Limb (tissue), 2 donors: ENCODE results near the gene PASK.
"Not testable (repeated sequence)": the region's sequence is repeated elsewhere in the genome, so short reads cannot be mapped to it uniquely, and the experiment has no call there.

Source experiments
- DNase-seq, 2 donors: peaks; one replicate each; pipeline ENCODE4 v3.0.0-alpha.2; 2016; ENCODE audit errors: extremely low spot score in 2 of 2

The PASK gene

GRCh38 chr2:241107031-241107783, 42.1 kb downstream of the PASK start:
- peak in 1 of 2 donors; percentile 7 for DNase-seq

GRCh38 chr2:241105641-241106040, 43.6 kb downstream of the PASK start:
- no peak for DNase-seq

- not testable (repeated sequence) for DNase-seq
Measured at GRCh38 chr2:241104611-241105010, 44.7 kb downstream of the PASK start.

- DNase-seq = no peak
Measured at GRCh38 chr2:241103176-241103595, 46.1 kb downstream of the PASK start.

GRCh38 chr2:241102239-241102803, 47.0 kb downstream of the PASK start, which contains the start of gene MTERF4:
MTERF4 (minus strand) TSS chr2:241102287; CDS start chr2:241102273, 14 bp downstream.
- DNase-seq = peak; percentile 88 to 91

GRCh38 chr2:241099246-241099645, 50.0 kb downstream of the PASK start:
- DNase-seq = no peak

- no peak for DNase-seq
Measured at GRCh38 chr2:241096979-241097378, 52.3 kb downstream of the PASK start.

- no peak for DNase-seq
Measured at GRCh38 chr2:241095594-241096290, 53.5 kb downstream of the PASK start.

GRCh38 chr2:241094924-241095420, 54.3 kb downstream of the PASK start:
- no peak for DNase-seq

GRCh38 chr2:241094172-241094571, 55.1 kb downstream of the PASK start:
- no peak for DNase-seq

- not testable (repeated sequence) for DNase-seq
Measured at GRCh38 chr2:241093133-241093781, 56.0 kb downstream of the PASK start.

GRCh38 chr2:241092677-241093076, 56.6 kb downstream of the PASK start:
- no peak for DNase-seq

GRCh38 chr2:241091734-241092445, 57.4 kb downstream of the PASK start:
- no peak for DNase-seq

GRCh38 chr2:241091201-241091600, 58.1 kb downstream of the PASK start:
- DNase-seq = no peak

- DNase-seq = peak in 1 of 2 donors; percentile 9
Measured at GRCh38 chr2:241088791-241089732, 60.2 kb downstream of the PASK start.

GRCh38 chr2:241088376-241088775, 60.9 kb downstream of the PASK start:
- DNase-seq = peak in 1 of 2 donors; percentile 4

GRCh38 chr2:241087420-241088268, 61.6 kb downstream of the PASK start:
- peak in 1 of 2 donors; percentile 7 for DNase-seq

GRCh38 chr2:241084856-241085444, 64.3 kb downstream of the PASK start:
- DNase-seq = no peak

- peak in 1 of 2 donors; percentile 17 for DNase-seq
Measured at GRCh38 chr2:241083091-241083415, 66.2 kb downstream of the PASK start.
